ENCODE data around the gene ERICH6B.

Gene ERICH6B

GRCh38 chr13:45540195-45540594 lies 75.3 kb downstream of the ERICH6B start:
- Histone ChIP-seq H3K36me3 (ENCODE audit: insufficient read depth, low read length) (peaks cover 8% of the 10 kb centered on the region; the same call in 1 of the 2 replicates), H3K27me3 (ENCODE audit: insufficient read depth, low read length) (no peaks in the 10 kb centered on the region)
- TF ChIP-seq EZH2 (IDR thresholded peaks at IDR 0.05; ENCODE audit: borderline replicate concordance, low read length) (no peak), CTCF (IDR thresholded peaks at IDR 0.05; ENCODE audit: low read length) (no peak)

GRCh38 chr13:45538382-45538781 lies 77.2 kb downstream of the ERICH6B start:
- peaks cover 26% of the 10 kb centered on the region for H3K36me3 ChIP-seq (ENCODE audit: insufficient read depth, low read length)
- no peaks in the 10 kb centered on the region for H3K9me2 ChIP-seq (ENCODE audit: low read depth, low read length)
- TF ChIP-seq CTCF (IDR thresholded peaks at IDR 0.05; ENCODE audit: low read length) (no peak), EZH2 (IDR thresholded peaks at IDR 0.05; ENCODE audit: borderline replicate concordance, low read length) (no peak)
- H3K9me3 ChIP-seq (ENCODE audit: low read length), result no peaks in the 10 kb centered on the region
- no peaks in the 10 kb centered on the region for H3F3A ChIP-seq (ENCODE audit: insufficient read depth, low read length)
- H3K4me1 ChIP-seq (ENCODE audit: insufficient read depth, low read length, severe bottlenecking), result no peaks in the 10 kb centered on the region
- no peaks in the 10 kb centered on the region for H4K20me1 ChIP-seq (ENCODE audit: insufficient read depth, low read length)
- H3K4me2 ChIP-seq (ENCODE audit: low read length), result no peak overlapping the region
- H3K27ac ChIP-seq (ENCODE audit: low read depth, low read length, poor library complexity, severe bottlenecking), result no peak overlapping the region
- no peak overlapping the region for H2AFZ ChIP-seq (ENCODE audit: low read length)
- H3K79me2 ChIP-seq (ENCODE audit: insufficient read depth, low read length), result no peaks in the 10 kb centered on the region
- no peak overlapping the region for H3K9ac ChIP-seq (ENCODE audit: low read length)
- H3K4me3 ChIP-seq (ENCODE audit: low read depth, low read length, poor library complexity, severe bottlenecking), result no peak overlapping the region
- no peaks in the 10 kb centered on the region for H3K27me3 ChIP-seq (ENCODE audit: insufficient read depth, low read length)

More at GRCh38 chr13:45540195-45540594, 75.3 kb downstream of the ERICH6B start:
- Histone ChIP-seq H3K9me2 (ENCODE audit: low read depth, low read length) (no peaks in the 10 kb centered on the region), H4K20me1 (ENCODE audit: insufficient read depth, low read length) (no peaks in the 10 kb centered on the region), H3K79me2 (ENCODE audit: insufficient read depth, low read length) (no peaks in the 10 kb centered on the region), H3K4me1 (ENCODE audit: insufficient read depth, low read length, severe bottlenecking) (no peaks in the 10 kb centered on the region), H3F3A (ENCODE audit: insufficient read depth, low read length) (no peaks in the 10 kb centered on the region), H3K4me3 (ENCODE audit: low read depth, low read length, poor library complexity, severe bottlenecking) (no peak overlapping the region), H2AFZ (ENCODE audit: low read length) (no peak overlapping the region), H3K4me2 (ENCODE audit: low read length) (no peak overlapping the region), H3K9ac (ENCODE audit: low read length) (no peak overlapping the region), H3K9me3 (ENCODE audit: low read length) (no peaks in the 10 kb centered on the region), H3K27ac (ENCODE audit: low read depth, low read length, poor library complexity, severe bottlenecking) (no peak overlapping the region)

- no peaks in the 10 kb centered on the region for H3K9me3 ChIP-seq (ENCODE audit: low read length)
- H3K36me3 ChIP-seq (ENCODE audit: insufficient read depth, low read length), result peaks cover 28% of the 10 kb centered on the region
- no peaks in the 10 kb centered on the region for H3F3A ChIP-seq (ENCODE audit: insufficient read depth, low read length)
- H3K9ac ChIP-seq (ENCODE audit: low read length), result no peak overlapping the region
- no peak overlapping the region for H3K27ac ChIP-seq (ENCODE audit: low read depth, low read length, poor library complexity, severe bottlenecking)
- no peaks in the 10 kb centered on the region for H3K4me1 ChIP-seq (ENCODE audit: insufficient read depth, low read length, severe bottlenecking)
- H3K4me2 ChIP-seq (ENCODE audit: low read length), result no peak overlapping the region
- no peaks in the 10 kb centered on the region for H3K9me2 ChIP-seq (ENCODE audit: low read depth, low read length)
- H3K79me2 ChIP-seq (ENCODE audit: insufficient read depth, low read length), result no peaks in the 10 kb centered on the region
- H4K20me1 ChIP-seq (ENCODE audit: insufficient read depth, low read length), result no peaks in the 10 kb centered on the region
- no peak overlapping the region for H3K4me3 ChIP-seq (ENCODE audit: low read depth, low read length, poor library complexity, severe bottlenecking)
- TF ChIP-seq CTCF (IDR thresholded peaks at IDR 0.05; ENCODE audit: low read length) (no peak), EZH2 (IDR thresholded peaks at IDR 0.05; ENCODE audit: borderline replicate concordance, low read length) (no peak)
- no peaks in the 10 kb centered on the region for H3K27me3 ChIP-seq (ENCODE audit: insufficient read depth, low read length)
- no peak overlapping the region for H2AFZ ChIP-seq (ENCODE audit: low read length)
Observed at GRCh38 chr13:45537516-45537915, 78.0 kb downstream of the ERICH6B start.

Measured in OCI-LY1 (cell line).